ENCODE data around the gene PSMD3.

PSMD3 gene

DNA sequence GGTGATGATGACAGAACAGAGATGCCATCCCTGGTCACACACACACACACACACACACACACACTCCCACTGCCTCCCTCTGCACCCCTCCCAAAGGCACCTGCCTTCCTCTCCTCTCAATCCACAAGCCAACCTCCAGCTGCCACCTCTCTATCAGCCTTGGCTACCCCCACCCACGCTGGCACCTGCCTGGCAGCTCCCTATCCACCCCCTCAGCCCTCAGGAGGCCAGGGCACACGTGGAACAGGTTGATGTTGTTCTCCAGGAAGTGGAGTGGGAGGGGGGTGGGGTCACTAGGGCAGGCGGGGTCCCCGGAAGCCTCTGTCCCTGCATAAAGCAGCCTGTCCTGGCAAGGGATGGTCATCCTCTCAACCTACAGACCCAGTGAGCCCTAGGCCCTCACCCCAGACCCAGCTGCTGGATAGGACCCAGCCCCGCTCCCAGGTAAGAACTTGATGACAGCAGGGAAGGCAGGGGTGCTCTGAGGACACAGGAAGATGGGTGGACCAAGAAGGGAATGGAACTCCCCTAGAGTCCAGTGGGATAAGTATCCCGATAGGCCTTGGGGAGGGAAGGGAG, 17.9 kb upstream of the PSMD3 start, which contains the start of gene GSDMA:
Gene GSDMA, plus strand, starts transcription at position 363 of the 579 bp plus-strand sequence. CDS start 2,684 bp downstream, outside the sequence.
- DNase-seq: no peak

DNA sequence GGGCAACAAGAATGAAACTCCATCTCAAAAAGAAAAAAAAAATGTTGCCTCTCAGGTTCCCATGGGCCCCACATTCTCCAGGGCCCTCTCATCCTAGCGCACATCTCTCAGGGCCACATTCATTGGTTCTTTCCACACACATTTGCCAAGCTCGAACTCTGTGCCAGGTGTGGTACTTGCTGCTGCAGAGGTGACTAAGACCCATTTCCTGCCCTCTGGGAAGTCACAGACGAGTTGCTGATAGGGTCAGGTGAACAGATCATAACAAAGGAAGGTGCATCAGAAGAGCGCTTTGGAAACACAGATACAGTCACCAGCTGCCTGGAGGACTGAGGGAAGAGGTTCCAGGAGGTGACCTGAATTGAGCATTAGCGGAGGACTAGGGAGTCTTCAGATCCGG, 16.8 kb upstream of the PSMD3 start:
- DNase-seq: no peak

DNA sequence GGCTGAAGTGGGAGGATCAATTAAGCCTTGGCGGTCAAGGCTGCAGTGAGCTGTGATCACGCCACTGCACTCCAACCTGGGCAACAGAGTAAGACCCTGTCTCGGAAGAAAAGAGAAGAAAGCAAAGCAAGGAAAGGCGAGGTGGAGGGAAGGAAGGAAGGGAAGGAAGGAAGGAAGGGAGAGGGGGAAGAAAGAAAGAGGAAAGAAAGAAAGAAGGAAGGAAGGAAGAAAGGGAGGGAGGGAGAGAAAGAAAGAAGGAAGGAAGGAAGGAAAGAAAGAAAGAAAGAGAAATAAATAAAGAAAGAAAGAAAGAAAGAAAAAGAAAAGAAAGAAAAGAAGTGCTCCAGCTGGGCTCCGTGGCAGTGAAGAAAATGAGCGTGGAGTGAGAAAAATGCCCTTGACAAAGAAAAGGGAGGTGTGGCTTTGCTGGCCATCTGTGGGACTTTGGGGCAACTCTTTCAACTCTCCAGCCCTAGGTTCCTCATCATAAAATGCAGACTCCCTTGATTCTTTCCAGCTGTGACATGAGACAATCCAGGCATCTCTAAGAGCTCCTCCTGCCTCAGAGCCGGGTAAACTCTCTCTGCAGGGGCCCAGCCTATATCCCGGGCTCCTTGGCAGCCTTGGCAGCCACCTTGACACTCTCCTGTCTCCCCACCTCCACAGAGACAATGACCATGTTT, 15.4 kb upstream of the PSMD3 start:
- no peak for DNase-seq

DNA sequence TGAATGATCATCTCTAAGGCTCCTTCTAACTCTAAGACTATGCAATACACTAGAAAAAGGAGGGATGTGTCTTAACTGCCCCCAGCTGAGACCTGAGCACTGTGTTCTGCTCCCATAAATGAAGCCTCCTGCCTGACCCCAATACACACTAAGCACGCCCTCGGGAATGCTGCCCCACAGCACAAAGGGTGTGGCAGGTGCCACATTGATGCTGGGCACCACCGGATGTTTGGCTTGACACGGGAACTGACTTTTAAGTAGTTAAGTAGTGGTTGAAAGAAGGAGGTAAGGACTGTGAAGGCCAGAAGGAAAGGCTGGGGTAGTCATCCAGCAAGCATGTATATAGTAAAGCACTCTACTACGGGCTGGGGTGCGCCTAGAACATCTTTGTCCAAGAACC, 13.8 kb upstream of the PSMD3 start:
- DNase-seq: no peak

DNA sequence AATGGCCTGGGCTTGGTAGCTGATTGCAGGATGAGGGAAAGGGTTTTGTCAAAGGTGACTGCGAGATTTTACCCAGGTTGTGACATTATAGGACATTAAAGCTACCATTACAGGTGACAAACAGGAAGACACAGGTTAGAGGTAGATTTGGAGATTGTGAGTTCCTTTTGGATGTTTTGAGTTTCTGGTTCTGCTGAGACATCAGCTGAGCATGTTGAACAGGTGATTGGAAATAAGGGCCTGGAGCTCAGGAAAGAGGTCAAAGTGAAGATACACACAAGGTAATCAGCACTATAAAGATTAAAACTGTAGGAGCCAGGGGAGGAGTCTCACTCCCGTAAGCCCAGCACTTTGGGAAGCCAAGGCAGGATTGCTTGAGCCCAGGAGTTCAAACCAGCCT, 11.8 kb upstream of the PSMD3 start:
- no peak for DNase-seq

DNA sequence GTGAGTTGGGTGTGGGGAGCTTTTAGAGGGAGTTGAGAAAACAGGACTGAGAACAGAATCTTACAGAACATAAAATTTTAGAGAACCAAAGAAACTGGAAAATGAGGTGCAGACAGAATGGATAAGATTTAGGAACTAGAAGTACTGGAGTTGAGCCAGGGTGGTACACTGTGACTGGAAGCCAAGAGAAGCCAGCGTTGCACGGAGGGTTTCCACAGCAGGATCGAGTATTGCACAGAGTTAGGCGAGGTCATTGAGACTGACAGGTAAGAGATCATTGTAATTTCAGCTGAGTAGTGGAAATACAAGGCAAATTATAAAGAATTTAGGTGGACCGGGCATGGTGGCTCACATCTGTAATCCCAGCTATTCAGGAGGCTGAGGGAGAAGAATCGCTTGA, 11.2 kb upstream of the PSMD3 start:
- no peak for DNase-seq

DNA sequence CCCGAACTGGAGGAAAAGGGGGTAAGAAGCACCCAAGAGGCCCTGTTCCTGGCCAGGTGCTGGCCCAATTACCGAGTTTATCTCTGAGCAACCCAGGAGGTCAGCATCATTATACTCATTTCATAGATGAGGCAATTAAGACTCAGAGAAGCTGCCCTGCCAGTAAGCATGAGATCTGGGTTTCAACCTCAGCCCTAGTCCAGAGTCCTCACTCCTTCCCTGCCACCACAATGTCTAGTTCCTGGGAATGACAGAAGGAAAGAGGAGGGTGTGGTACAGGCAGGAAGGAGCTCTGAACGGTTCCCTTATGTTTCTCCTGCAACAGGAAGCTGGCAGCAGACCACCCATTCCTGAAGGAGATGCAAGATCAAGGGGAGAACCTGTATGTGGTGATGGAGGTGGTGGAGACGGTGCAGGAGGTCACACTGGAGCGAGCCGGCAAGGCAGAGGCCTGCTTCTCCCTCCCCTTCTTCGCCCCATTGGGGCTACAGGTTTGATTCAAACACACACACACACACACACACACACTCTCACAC, 10.4 kb upstream of the PSMD3 start:
- no peak for DNase-seq

DNA sequence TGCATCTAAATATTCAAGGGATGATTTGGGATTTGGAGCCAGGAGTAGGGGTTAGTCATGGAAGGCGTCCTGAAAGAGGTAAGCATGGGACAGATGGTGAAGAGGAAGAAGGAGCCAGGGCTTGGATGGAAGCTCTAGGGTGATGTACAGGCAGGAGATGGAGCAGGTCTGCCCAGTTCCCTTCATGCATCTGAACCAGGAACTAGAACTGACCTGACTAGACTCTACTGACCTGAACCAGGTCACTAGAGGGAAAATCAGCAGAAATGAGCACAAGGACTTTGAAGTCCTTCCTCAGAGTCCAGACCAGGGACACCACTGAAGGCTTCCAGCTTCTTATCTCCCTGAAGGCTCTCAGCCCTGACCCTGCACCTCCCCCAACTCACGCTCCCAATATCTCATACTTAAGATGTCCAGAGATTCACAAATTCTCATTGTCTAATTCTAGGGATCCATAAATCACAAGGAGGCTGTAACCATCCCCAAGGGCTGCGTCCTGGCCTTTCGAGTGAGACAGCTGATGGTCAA, 9.5 kb upstream of the PSMD3 start:
- DNase-seq: no peak

DNA sequence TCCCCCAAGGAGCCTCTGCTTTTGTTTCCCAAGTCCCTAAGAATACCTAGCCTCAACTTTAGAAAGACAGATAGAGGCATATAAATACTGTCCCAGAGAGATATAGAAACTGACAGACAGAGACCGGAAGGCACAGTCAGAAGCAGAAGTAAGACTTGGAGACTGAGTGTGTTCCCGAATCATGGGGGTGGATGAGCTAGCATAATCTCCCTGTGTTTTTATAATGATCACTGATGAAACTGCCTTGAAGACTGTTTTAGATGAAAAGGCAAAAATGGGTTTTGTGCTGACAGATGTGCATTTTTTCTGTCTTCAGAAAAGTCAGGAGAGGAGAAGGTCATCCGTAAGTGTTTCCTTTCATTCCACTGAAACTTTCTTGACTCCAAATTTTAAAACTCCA, 8.3 kb upstream of the PSMD3 start:
- DNase-seq: no peak

DNA sequence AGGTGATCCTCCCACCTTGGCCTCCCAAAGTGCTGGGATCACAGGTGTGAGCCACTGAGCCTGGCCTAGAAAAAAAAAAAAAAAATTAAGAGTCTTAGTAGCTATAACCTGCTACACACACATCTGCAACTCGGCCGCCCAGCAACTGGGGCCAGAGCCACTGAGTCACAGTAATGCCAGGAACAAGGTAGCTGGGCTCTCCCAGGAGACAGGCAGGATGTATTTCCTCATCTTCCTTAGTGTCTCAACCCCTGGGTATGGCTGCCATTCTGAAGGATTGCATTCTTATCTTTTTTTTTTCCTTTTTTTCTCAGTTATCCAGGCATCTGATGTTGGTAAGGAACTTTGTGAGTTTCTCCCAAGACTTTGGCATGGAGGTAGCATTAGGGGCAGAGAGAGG, 7.1 kb upstream of the PSMD3 start:
- no peak for DNase-seq

DNA sequence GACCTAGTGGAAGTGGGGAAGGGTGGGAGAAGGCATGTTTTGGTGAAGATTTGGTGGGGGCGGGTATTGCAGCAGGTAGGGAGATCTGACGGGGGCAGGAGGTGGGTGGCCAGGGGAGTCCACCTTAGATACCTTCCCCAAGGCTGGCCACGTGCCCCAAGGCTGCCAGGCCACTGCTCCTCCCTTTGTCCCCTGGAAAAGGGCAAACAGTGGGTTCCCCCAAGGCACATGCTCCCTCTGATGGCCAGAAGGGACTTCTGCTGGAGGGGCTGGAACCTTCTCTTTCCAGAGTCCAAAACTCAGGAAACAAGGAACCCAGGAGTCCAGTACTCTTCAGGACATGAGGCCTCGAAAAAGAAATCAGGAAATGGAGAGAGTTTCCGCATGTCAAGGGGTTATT, 6.2 kb upstream of the PSMD3 start:
- DNase-seq: no peak

DNA sequence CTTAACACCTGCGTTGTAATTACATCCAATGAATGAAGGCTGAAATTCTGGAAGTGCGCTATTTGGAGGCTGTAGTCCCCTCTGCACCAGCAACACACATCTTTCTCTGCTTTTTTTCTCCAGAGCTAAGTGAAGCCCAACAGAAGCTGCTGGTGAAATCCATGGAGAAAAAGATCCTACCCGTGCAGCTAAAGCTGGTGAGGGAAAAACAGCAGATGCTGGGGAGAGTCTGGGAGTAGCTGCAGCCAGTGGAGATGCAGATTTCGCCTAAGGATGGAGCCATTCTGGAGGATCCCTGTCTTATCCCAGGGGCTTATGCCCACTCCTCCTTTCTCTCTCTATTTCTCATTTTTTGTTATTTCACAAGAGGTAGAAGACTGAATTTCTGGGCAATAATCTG, 4.8 kb upstream of the PSMD3 start:
- DNase-seq: no peak

DNA sequence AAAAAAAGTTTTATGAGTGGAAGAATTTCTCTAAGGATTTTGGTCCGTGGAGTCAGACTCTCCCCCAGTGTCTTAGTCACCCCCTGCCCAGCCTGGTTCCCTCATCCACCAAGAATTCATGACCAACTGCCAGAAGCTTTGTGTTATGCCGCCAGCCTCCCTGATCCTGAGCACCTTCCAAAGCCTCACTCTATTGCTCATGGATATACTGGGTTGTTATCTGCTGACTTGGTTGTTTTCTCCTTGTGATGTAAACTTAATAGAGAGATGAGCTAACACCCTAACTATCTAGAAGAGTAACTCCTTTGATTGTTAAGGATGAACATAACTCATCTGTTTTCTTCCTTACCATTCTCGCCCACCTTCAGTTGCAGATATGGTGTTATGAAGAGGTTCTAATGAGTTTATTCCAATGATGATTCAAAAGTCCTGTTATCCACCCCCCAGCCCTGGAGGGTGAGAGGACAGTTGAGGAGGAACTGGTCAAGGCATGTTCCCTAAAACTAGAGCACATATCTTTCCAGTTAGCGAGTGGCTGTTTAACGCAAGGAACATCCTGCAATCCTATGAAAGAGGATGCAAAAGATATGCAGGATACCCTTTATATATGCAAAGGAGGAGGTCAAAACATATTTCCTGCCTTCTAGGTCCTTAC, 1.5 kb upstream of the PSMD3 start:
- no peak for DNase-seq

DNA sequence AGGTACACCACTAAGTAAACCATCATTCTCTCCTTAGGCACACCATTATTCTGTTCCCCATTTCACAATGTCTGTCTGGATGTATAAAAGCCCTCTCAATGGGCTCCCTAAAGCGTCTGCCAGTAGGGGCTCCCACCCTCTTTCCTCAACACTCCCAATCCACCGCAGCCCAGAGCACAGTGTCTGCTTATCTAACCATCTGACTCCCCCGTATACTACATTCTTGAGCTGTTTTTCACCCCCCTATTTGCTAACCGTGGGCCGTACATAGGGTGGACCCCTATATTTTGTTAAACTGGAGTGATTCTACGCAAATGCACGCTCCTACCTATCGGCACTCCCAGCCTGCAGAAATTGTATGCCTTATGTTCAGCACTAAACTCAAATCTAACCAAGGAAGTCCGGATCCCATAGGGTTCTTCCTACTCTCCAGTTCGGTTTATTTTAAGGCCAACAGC, 685 bp upstream of the PSMD3 start:
- DNase-seq: peak; percentile 49

DNA sequence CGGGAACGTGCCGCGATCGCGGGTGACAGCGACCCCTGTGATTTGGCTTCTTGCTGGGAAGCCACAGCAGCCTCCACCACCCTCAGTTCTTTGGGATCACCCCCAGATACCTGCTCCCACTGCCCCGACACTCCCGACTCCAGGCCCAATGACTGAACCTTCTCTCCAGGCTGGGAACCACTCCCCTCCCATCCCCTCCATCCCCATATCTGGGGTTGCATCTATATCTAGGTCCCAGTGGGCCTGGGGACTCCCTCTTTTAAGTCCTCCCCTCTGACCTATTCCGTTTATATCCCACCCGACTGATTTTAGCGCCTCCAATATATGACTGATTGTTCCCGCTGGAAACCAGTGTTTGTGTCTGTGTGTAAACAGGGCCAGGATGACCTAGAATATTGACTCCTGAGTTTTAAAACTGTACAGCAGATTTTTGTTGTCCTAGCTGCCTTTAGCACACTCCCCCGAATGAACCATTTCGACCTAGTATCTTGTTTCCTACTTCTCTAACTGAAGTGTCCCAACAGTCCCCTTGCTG, 667 bp downstream of the PSMD3 start:
- no peak for DNase-seq

DNA sequence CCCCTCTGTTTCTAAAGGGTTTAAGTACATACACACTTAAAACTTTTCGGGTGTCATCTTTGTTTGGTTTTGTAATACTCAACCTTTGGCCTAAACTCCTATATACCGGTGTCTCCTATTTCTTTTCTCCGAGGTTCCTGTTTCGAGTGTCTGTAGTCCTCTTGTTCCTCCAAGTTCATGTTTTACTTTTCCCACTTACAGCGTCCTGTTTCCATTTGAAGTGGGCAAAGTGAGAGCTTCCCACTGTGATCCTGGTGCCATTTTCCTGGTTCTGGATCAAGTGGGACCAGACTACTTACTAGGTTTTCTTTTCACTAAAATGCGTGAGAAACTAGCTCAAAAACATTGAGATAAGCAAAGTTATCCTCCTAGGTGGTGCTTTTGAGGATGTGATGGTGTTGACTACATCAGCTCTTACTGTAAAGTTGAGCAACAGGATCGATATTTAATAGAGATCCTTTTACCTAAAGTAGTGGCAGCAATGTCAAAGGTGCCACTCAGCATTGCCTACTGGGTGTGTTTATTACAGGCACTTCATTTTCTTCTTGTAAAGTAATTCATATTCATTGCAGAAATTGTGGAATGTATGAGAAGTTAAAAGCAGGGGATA, 1.3 kb downstream of the PSMD3 start:
- peak; percentile 6 for DNase-seq

DNA sequence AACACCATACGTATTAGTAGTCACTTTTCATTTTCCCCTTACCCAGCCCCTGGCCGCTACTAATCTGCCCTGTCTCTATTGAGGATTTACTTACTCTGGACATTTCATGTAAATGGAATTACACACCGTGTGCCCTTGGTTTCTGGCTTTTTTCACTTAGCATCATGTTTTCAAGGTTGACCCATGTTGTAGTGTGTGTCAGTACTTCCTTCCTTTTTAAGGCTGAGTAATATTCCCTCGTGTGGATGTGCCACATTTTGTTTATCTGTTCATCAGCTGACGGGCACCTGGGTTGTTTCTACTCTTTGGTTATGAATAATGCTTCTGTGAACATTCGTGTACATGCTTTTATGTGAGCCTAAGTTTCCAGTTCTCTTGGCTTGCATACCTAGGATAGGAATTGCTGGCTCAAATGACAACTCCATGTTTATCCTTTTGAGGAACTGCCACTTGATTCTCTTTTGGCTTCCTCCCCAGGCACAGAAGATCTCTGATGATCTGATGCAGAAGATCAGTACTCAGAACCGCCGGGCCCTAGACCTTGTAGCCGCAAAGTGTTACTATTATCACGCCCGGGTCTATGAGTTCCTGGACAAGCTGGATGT, 7.7 kb downstream of the PSMD3 start:
- DNase-seq: no peak

DNA sequence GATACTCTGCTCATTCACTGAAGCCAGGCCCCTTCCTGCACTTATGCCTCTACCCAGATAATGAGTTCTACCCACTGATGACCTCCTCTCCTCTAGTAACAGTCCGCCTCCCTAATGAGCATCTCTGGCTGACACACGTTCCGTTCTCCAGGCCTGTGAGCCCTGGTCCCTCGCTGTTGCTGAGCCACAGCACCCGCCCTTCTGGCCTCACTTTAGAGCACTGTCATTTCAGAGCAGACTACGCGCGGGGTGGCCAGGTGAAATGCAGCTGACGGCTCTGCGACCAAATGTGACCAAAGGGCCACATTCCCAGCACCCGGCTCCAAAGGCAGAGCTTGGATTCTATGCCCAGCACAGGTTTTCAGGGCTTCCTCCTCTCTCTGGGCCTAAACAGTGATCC, 13.8 kb downstream of the PSMD3 start:
- no peak for DNase-seq

DNA sequence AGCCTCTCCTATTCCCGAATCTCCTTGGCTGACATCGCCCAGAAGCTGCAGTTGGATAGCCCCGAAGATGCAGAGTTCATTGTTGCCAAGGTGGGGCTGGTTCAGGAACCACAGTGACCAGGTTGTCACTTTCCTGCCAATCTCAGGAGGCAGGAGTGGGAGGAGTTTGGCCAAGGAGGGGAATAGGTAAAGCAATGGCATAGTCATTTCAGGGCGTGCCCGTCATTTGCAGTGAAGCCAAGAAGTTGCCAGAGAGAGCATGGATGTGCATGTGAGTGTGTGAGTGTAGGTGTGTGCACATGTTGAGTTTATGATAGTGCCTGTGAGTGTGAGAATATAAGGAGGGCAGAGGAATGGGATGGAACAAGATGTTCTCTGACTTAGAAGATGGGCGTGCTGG, 14.8 kb downstream of the PSMD3 start:
- DNase-seq: no peak

DNA sequence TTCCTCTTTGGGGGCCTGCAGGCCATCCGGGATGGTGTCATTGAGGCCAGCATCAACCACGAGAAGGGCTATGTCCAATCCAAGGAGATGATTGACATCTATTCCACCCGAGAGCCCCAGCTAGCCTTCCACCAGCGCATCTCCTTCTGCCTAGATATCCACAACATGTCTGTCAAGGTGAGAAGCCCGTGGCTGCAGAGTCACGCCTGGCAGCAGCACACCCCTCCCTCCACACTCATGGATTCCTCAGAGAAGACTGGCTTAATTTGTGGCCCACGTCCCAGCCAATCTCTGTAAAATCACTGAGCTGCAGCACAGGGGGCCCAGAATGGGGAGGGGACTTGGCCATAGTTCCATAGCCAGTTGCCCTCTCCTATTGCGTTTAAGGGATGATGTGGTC, 15.6 kb downstream of the PSMD3 start:
- DNase-seq: no peak

DNA sequence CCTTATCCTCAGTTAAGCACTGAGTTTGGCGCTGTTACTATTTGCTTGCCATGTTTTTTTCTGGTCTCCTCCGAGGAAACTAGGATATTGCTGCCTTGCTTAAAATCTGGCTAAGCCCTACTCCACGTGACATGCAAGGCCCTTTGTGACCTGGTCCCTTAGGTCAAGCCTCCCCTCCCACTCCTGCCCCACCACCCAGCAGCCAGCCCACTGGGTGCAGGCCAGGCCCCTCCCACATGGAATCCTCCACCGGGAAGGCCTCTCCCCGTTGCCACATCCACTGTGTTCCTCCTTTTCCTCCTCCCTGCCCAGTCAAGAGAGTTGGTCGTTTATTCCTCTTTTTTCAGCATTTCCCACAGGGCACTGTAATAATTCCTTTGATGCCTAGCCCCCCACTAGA, 16.2 kb downstream of the PSMD3 start:
- no peak for DNase-seq

DNA sequence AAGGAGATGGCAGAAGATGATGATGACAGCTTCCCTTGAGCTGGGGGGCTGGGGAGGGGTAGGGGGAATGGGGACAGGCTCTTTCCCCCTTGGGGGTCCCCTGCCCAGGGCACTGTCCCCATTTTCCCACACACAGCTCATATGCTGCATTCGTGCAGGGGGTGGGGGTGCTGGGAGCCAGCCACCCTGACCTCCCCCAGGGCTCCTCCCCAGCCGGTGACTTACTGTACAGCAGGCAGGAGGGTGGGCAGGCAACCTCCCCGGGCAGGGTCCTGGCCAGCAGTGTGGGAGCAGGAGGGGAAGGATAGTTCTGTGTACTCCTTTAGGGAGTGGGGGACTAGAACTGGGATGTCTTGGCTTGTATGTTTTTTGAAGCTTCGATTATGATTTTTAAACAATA, 16.9 kb downstream of the PSMD3 start:
- no peak for DNase-seq

DNA sequence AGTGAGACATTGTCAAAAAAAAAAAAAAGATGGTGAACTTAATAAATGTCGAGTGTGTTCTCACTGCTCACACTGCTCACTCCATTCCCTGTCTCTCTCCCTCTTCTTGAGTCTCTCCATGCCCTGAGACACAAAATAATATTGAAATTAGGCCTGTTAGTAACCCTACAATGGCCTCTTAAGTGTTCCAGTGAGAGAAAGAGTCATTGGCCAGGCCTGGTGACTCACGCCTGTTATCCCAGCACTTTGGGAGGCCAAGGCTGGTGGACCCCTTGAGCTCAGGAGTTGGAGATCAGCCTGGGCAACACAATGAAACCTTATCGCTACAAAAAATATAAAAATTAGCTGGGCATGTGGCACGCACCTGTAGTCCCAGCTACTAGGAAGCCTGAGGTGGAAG, 18.5 kb downstream of the PSMD3 start:
- no peak for DNase-seq

Measured in GF-D8 (cell line).